T-cell (primary cell): ENCODE data around the gene IGFL4. TPM values are rescaled to one million over a fixed set of nuclear protein-coding genes. Genes with fewer than 3 reads are reported as not detected.
A peak's percentile ranks its signal among the peaks of the same experiment; 100 is the strongest.
"Not testable (repeated sequence)": the region's sequence is repeated elsewhere in the genome, so short reads cannot be mapped to it uniquely, and the experiment has no call there.

Experiments
- ATAC-seq, 4 experiments: fragments of 200-7000 bp in 3 of 4; fragments of 150-1000 bp in 1 of 4; cut with Tn5 transposase; replicated peaks in 1 of 4; 1 replicate in 3 of 4; 2 replicates in 1 of 4; pipeline ENCODE4 v1.10.0; 2021; ENCODE audit warnings: moderate library complexity in 3 of 4, mild to moderate bottlenecking in 2 of 4, moderate number of reproducible peaks in 1 of 4
- CTCF ChIA-PET, 2 donors: fragments of 300-600 bp; sonication (Branson Sonifier 250); formaldehyde crosslinking; loops; one replicate each; lab custom pipeline; 2022; ENCODE audit warnings: antibody characterized with exemption in 2 of 2; lab: Charles Lee
- POLR2A ChIA-PET, 2 donors: fragments of 300-600 bp; sonication (Branson Sonifier 250); formaldehyde crosslinking; loops; one replicate each; lab custom pipeline; 2022; ENCODE audit warnings: antibody characterized with exemption in 2 of 2; lab: Charles Lee
- DNase-seq, 35 experiments: peaks; one replicate each; pipeline versions ENCODE4 v3.0.0 to v3.0.0-alpha.2; 2013 to 2023
- H3K27ac ChIP-seq: one replicate; pipeline ENCODE4 v1.5.1; 2013; ENCODE audit warnings: low read length
- H3K27me3 ChIP-seq, 2 experiments: replicated peaks in 1 of 2; 1 replicate in 1 of 2; 2 replicates in 1 of 2; pipeline versions ENCODE4 v1.6.1 to v1.7.0; 2013; ENCODE audit warnings: low read length in 1 of 2, mixed read lengths in 1 of 2; ENCODE audit not compliant: control insufficient read depth in 2 of 2, insufficient read depth in 2 of 2; ENCODE audit errors: extremely low read depth in 1 of 2
- H3K36me3 ChIP-seq, 2 donors: 1 replicate in 1 of 2; 2 replicates in 1 of 2; pipeline versions ENCODE4 v1.6.1 to v1.7.0; 2013; ENCODE audit warnings: low read length in 1 of 2; ENCODE audit not compliant: control insufficient read depth in 2 of 2, insufficient read depth in 1 of 2; ENCODE audit errors: extremely low read depth in 1 of 2
- H3K4me1 ChIP-seq, 2 experiments: 1 replicate in 1 of 2; 2 replicates in 1 of 2; pipeline versions ENCODE4 v1.6.1 to v1.7.0; 2013; ENCODE audit warnings: low read length in 2 of 2, mixed read lengths in 1 of 2; ENCODE audit not compliant: insufficient read depth in 2 of 2, control insufficient read depth in 1 of 2; ENCODE audit errors: extremely low read depth in 1 of 2
- H3K4me3 ChIP-seq, 2 donors: 1 replicate in 1 of 2; 2 replicates in 1 of 2; pipeline versions ENCODE4 v1.5.1 to v1.7.0; 2013; ENCODE audit warnings: mild to moderate bottlenecking in 2 of 2, low read length in 1 of 2, moderate library complexity in 1 of 2; ENCODE audit not compliant: control insufficient read depth in 1 of 2; ENCODE audit errors: extremely low read depth in 1 of 2
- H3K9me3 ChIP-seq: 2 replicates; pipeline ENCODE4 v1.7.0; 2013
- H3K27ac Mint-ChIP-seq, 2 donors: one replicate each; pipeline ENCODE4 v1.8.0; 2020 to 2021; ENCODE audit warnings: mild to moderate bottlenecking in 2 of 2, mixed read lengths in 2 of 2
- H3K27me3 Mint-ChIP-seq, 2 donors: one replicate each; pipeline ENCODE4 v1.8.0; 2021 to 2022; ENCODE audit warnings: mixed read lengths in 2 of 2
- H3K36me3 Mint-ChIP-seq: one replicate; pipeline ENCODE4 v1.8.0; 2021; ENCODE audit warnings: mixed read lengths
- H3K4me1 Mint-ChIP-seq, 3 donors: one replicate each; pipeline ENCODE4 v1.8.0; 2020 to 2022; ENCODE audit warnings: mixed read lengths in 3 of 3, mild to moderate bottlenecking in 1 of 3
- H3K4me3 Mint-ChIP-seq, 3 donors: one replicate each; pipeline ENCODE4 v1.8.0; 2020 to 2022; ENCODE audit warnings: mild to moderate bottlenecking in 3 of 3, mixed read lengths in 3 of 3, moderate library complexity in 3 of 3
- H3K9me3 Mint-ChIP-seq, 3 donors: one replicate each; pipeline ENCODE4 v1.8.0; 2020 to 2022; ENCODE audit warnings: mixed read lengths in 3 of 3
- WGBS: methylation state at CpG from one replicate; pipeline ENCODE4 v1.1.5; 2013; ENCODE audit warnings: missing lambda C conversion rate; ENCODE audit not compliant: insufficient coverage; 5-methylcytosine and 5-hydroxymethylcytosine counted together
- total RNA-seq, 35 experiments: library from RNA in 6 of 35; stranded (reverse) in 6 of 35; fragments of 120-200 nt in 1 of 35; gene quantifications; one replicate each; pipeline versions ENCODE4 v1.2.1 to v1.2.4 and lab custom pipeline; 2013 to 2026

The IGFL4 gene
- total RNA-seq, 5 donors from 2014 or later (not counting 1 experiment from before 2014, with no cell fraction given) = not detected

DNA sequence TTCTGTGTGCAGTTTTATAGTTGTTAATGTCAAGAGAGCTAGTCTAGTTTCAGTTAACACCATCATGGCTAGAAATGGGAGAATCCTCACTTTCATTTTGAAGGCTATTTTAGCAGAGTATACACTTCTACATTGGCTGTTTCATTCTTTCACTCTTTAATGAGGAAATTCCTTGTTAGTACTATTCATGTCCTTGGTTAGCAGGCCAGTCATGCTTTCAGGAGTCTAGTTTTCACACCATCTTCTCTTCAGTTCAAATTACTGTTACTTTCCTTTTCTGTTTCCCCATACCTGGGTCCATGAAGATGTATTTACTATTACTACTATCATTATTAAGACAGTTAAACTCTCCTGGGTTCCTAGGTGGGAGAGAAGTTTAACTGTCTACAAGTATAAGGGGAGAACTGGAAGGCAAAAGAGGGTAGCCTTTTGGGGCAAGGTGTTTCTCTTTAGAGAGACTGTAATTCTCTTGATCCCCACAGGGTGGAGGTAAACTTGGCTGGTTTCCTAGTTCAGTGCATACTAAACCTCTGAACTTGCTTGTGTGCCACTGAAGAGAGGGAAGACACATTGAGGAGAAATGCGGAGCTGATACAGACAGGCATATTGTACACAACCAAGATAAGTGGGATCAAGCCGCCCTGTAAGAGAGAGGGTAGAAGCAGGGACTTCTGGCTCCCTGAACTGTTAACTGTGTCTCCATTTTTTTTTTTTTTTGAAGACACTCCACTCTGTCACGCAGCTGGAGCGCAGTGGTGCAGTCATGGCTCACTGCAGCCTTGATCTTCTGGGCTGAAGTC lies 41.3 kb upstream of the IGFL4 start:
- Histone ChIP-seq H3K9me3 (no peaks in the 10 kb centered on the region), H3K27ac (no peak overlapping the region), H3K4me1 (peaks cover 0 to 5% of the 10 kb centered on the region in 2 experiments), H3K27me3 (peaks cover 23 to 36% of the 10 kb centered on the region in 2 experiments), H3K36me3 (no peaks in the 10 kb centered on the region), H3K4me3 (no peak overlapping the region)
- POLR2A ChIA-PET = no interaction called here
- CTCF ChIA-PET = no interaction called here
- WGBS = 90% methylated on average over 2 of the region's 4 CpGs
- Mint-ChIP-seq H3K27ac (no peak overlapping the region), H3K27me3 (peaks cover 56 to 69% of the 10 kb centered on the region in 2 donors), H3K36me3 (peaks cover 9% of the 10 kb centered on the region), H3K9me3 (peaks cover 15 to 27% (median 23%) of the 10 kb centered on the region in 3 donors), H3K4me1 (peaks cover 2 to 7% (median 3%) of the 10 kb centered on the region in 3 donors), H3K4me3 (no peak overlapping the region)
- ATAC-seq = no peak
- peak in 3 of 35 experiments; percentile 4 to 46 (median 8) for DNase-seq

GRCh38 chr19:46080561-46080960 lies 39.8 kb upstream of the IGFL4 start:
- DNase-seq = no peak
- no peak overlapping the region for H3K27ac ChIP-seq
- Mint-ChIP-seq H3K27ac (no peak overlapping the region), H3K4me1 (peaks cover 8 to 13% (median 8%) of the 10 kb centered on the region in 3 donors), H3K4me3 (no peak overlapping the region), H3K9me3 (peaks cover 5 to 15% (median 11%) of the 10 kb centered on the region in 3 donors), H3K36me3 (peaks cover 8% of the 10 kb centered on the region), H3K27me3 (peaks cover 71 to 83% of the 10 kb centered on the region in 2 donors)
- H3K9me3 ChIP-seq = no peaks in the 10 kb centered on the region
- POLR2A ChIA-PET = no interaction called here
- ATAC-seq = no peak
- H3K4me1 ChIP-seq = peaks cover 0 to 9% of the 10 kb centered on the region in 2 experiments
- no peaks in the 10 kb centered on the region for H3K36me3 ChIP-seq
- H3K27me3 ChIP-seq = peaks cover 27 to 37% of the 10 kb centered on the region in 2 experiments
- CTCF ChIA-PET = no interaction called here
- H3K4me3 ChIP-seq = no peak overlapping the region
- 65% methylated on average over 3 of the region's 3 CpGs for WGBS

- Mint-ChIP-seq H3K4me1 (peaks cover 8 to 13% (median 8%) of the 10 kb centered on the region in 3 donors), H3K9me3 (peaks cover 0 to 6% (median 3%) of the 10 kb centered on the region in 3 donors), H3K36me3 (peaks cover 1% of the 10 kb centered on the region), H3K27ac (no peak overlapping the region), H3K27me3 (peaks cover 74 to 84% of the 10 kb centered on the region in 2 donors), H3K4me3 (no peak overlapping the region)
- ChIA-PET POLR2A (no interaction called here), CTCF (no interaction called here)
- ATAC-seq (no peak), DNase-seq (no peak)
- Histone ChIP-seq H3K27ac (no peak overlapping the region), H3K4me1 (peaks cover 0 to 9% of the 10 kb centered on the region in 2 experiments), H3K27me3 (peaks cover 30 to 37% of the 10 kb centered on the region in 2 experiments), H3K36me3 (no peaks in the 10 kb centered on the region), H3K4me3 (peak overlapping the region in 1 of 2 donors; percentile 5), H3K9me3 (no peaks in the 10 kb centered on the region)
- 92% methylated on average over 2 of the region's 7 CpGs for WGBS
These were observed 38.8 kb upstream of the IGFL4 start for GRCh38 chr19:46079576-46079975.

DNA sequence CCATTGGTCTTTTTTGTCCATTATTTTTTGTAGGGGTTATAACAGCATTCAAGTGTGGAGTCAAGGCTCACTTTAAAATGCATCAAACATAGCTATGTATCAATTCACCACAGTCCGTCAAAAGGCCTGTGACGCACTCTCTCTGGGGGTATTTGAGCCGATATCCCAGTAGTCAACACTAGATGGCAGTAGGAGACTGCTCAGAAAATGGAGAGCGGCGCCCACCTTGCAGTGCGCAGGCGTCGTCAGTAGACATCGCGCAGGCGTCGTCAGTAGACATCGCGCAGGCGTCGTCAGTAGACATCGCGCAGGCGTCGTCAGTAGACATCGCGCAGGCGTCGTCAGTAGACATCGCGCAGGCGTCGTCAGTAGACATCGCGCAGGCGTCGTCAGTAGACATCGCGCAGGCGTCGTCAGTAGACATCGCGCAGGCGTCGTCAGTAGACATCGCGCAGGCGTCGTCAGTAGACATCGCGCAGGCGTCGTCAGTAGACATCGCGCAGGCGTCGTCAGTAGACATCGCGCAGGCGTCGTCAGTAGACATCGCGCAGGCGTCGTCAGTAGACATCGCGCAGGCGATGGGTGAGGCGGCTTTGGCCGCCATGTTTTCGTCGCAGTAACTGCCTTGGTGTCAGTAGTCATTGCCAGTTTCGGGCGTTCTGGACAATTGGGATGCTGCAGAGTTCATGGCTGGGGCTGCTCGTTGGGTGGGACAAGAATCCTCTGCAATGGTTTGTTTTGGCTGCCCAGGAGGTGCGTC lies 38.0 kb upstream of the IGFL4 start:
- Histone ChIP-seq H3K27me3 (peaks cover 30 to 43% of the 10 kb centered on the region in 2 experiments), H3K4me3 (peak overlapping the region in 1 of 2 donors; percentile 5)
- ATAC-seq, H3K4me1 ChIP-seq, H3K4me3 Mint-ChIP-seq, H3K9me3 Mint-ChIP-seq, H3K36me3 ChIP-seq, H3K36me3 Mint-ChIP-seq, H3K27ac ChIP-seq, H3K9me3 ChIP-seq, POLR2A ChIA-PET, H3K27ac Mint-ChIP-seq: not testable (repeated sequence)
- peaks cover 70 to 80% of the 10 kb centered on the region in 2 donors for H3K27me3 Mint-ChIP-seq
- DNase-seq = peak in 1 of 35 experiments; percentile 19
- CTCF ChIA-PET = interaction anchor here in 1 of 2 donors (0.6 kb wide), 1 partner anchor 46 kb away, joined by 3 read pairs; no protein-coding TSS in a partner anchor
- 60% methylated on average over 19 of the region's 71 CpGs for WGBS
- peaks cover 8 to 13% (median 8%) of the 10 kb centered on the region in 3 donors for H3K4me1 Mint-ChIP-seq

- Mint-ChIP-seq H3K4me1 (peaks cover 8 to 13% (median 8%) of the 10 kb centered on the region in 3 donors), H3K27ac (no peak overlapping the region), H3K9me3 (peaks cover 0 to 2% (median 0%) of the 10 kb centered on the region in 3 donors), H3K36me3 (no peaks in the 10 kb centered on the region), H3K4me3 (peak overlapping the region in 1 of 3 donors; percentile 37), H3K27me3 (peaks cover 69 to 83% of the 10 kb centered on the region in 2 donors)
- no peak overlapping the region for H3K27ac ChIP-seq
- no peak for DNase-seq
- no CpG with 5 or more reads among the region's 6 CpGs for WGBS
- ChIA-PET CTCF (interaction anchor here in 1 of 2 donors (0.6 kb wide), 1 partner anchor 45 kb away, joined by 3 read pairs; no protein-coding TSS in a partner anchor), POLR2A (no interaction called here)
- peaks cover 0 to 9% of the 10 kb centered on the region in 2 experiments for H3K4me1 ChIP-seq
- H3K36me3 ChIP-seq = no peaks in the 10 kb centered on the region
- ATAC-seq = no peak
- H3K9me3 ChIP-seq = no peaks in the 10 kb centered on the region
- no peak overlapping the region for H3K4me3 ChIP-seq
- H3K27me3 ChIP-seq = peaks cover 30 to 46% of the 10 kb centered on the region in 2 experiments
These were observed 37.0 kb upstream of the IGFL4 start for GRCh38 chr19:46077815-46078167.
